AG04450 (cell line): ENCODE data around the gene TLX2. TPM values are rescaled to one million over a fixed set of nuclear protein-coding genes. Genes with fewer than 3 reads are reported as not detected.

ENCODE experiments used
- CTCF ChIA-PET: fragments of 300-600, 350-600 bp; formaldehyde crosslinking; extraction: SDS; loops from one replicate; lab custom pipeline; 2022; ENCODE audit warnings: antibody characterized with exemption, inconsistent platforms; lab: Charles Lee
- POLR2A ChIA-PET: fragments of 350-600 bp; formaldehyde crosslinking; extraction: SDS; loops from one replicate; lab custom pipeline; 2021; ENCODE audit warnings: antibody characterized with exemption, inconsistent platforms; lab: Yijun Ruan, JAX
- DNase-seq: peaks from one replicate; pipeline ENCODE4 v3.0.0-alpha.2; 2011; ENCODE audit warnings: low read depth, low spot score
- H3K27ac ChIP-seq: one replicate; pipeline ENCODE4 v1.5.1; 2012; ENCODE audit warnings: low read depth, low read length, control low read depth
- H3K27me3 ChIP-seq: one replicate; pipeline ENCODE4 v1.6.0; 2012; ENCODE audit warnings: low read length; ENCODE audit not compliant: control insufficient read depth, insufficient read depth
- H3K4me3 ChIP-seq: 2 replicates; pipeline ENCODE4 v1.5.1; 2011; ENCODE audit warnings: mild to moderate bottlenecking, low read depth, low read length, control low read depth
- H3K9me3 ChIP-seq: 2 replicates; pipeline ENCODE4 v1.5.1; 2012; ENCODE audit warnings: low read length; ENCODE audit not compliant: control insufficient read depth, insufficient read depth
- CTCF ChIP-seq: IDR thresholded peaks from 2 replicates; pipeline ENCODE4 v1.5.1; 2011; ENCODE audit warnings: low read depth, low read length, control low read depth, inconsistent platforms
- polyA plus RNA-seq: library from polyadenylated mRNA; depleted of rRNA; stranded (reverse); fragments of >200 nt; gene quantifications from 2 replicates; pipeline ENCODE4 v1.2.3, GENCODE V29; 2011

TLX2 gene
- polyA plus RNA-seq, 1 experiment = not detected

GRCh38 chr2:74533464-74533863, 19.2 kb downstream of the TLX2 start:
- DNase-seq = no peak
- H3K27me3 ChIP-seq = no peaks in the 10 kb centered on the region
- ChIA-PET CTCF (interaction anchor here (0.7 to 4.0 kb wide), 3 partner anchors 9 to 54 kb away, joined by 3 to 42 read pairs (median 3); no protein-coding TSS in a partner anchor), POLR2A (no interaction called here)
- no peak for TF ChIP-seq CTCF
- H3K9me3 ChIP-seq = peaks cover 4% of the 10 kb centered on the region; the same call in 1 of the 2 replicates
- no peak overlapping the region for H3K4me3 ChIP-seq
- no peak overlapping the region for H3K27ac ChIP-seq

GRCh38 chr2:74534411-74534810, 20.2 kb downstream of the TLX2 start:
- H3K27me3 ChIP-seq = no peaks in the 10 kb centered on the region
- H3K4me3 ChIP-seq = no peak overlapping the region
- ChIA-PET CTCF (no interaction called here), POLR2A (no interaction called here)
- no peak for TF ChIP-seq CTCF
- H3K27ac ChIP-seq = no peak overlapping the region
- H3K9me3 ChIP-seq = peaks cover under 1% of the 10 kb centered on the region; the same call in 1 of the 2 replicates
- DNase-seq = no peak

- DNase-seq = no peak
- Histone ChIP-seq H3K9me3 (no peaks in the 10 kb centered on the region), H3K27ac (no peak overlapping the region), H3K4me3 (no peak overlapping the region), H3K27me3 (no peaks in the 10 kb centered on the region)
- ChIA-PET CTCF (interaction anchor here (0.9 kb wide), 1 partner anchor 52 kb away, joined by 3 read pairs; no protein-coding TSS in a partner anchor), POLR2A (no interaction called here)
- no peak for TF ChIP-seq CTCF
Observed at GRCh38 chr2:74535440-74535965, 21.3 kb downstream of the TLX2 start.

- no peak for TF ChIP-seq CTCF
- DNase-seq = no peak
- POLR2A ChIA-PET = no interaction called here
- CTCF ChIA-PET = interaction anchor here (0.9 kb wide), 1 partner anchor 52 kb away, joined by 3 read pairs; no protein-coding TSS in a partner anchor
- H3K27ac ChIP-seq = no peak overlapping the region
- H3K27me3 ChIP-seq = no peaks in the 10 kb centered on the region
- H3K4me3 ChIP-seq = no peak overlapping the region
- H3K9me3 ChIP-seq = no peaks in the 10 kb centered on the region
Observed at GRCh38 chr2:74536166-74536950, 22.1 kb downstream of the TLX2 start.

- no peak for TF ChIP-seq CTCF
- Histone ChIP-seq H3K27me3 (no peaks in the 10 kb centered on the region), H3K9me3 (no peaks in the 10 kb centered on the region), H3K27ac (no peak overlapping the region), H3K4me3 (no peak overlapping the region)
- no peak for DNase-seq
- POLR2A ChIA-PET = no interaction called here
- CTCF ChIA-PET = interaction anchor here (1.4 kb wide), 1 partner anchor 51 kb away, joined by 3 read pairs; no protein-coding TSS in a partner anchor
Observed at GRCh38 chr2:74537140-74537539, 22.9 kb downstream of the TLX2 start.
